PC-9 (cell line): ENCODE measurements around the gene RNF141. TPM values are rescaled to one million over a fixed set of nuclear protein-coding genes. Genes with fewer than 3 reads are reported as not detected.

Experiments
- BruUV-seq: library from RNA; stranded (reverse); fragments of 400-500 nt; replicated peaks from 2 replicates; lab custom pipeline; 2021; lab: Mats Ljungman, UMichigan
- CTCF ChIA-PET: fragments of 300-600 bp; sonication (Branson Sonifier 250); formaldehyde crosslinking; loops from one replicate; lab custom pipeline; 2022; ENCODE audit warnings: antibody characterized with exemption; lab: Charles Lee
- POLR2A ChIA-PET: fragments of 300-600 bp; sonication (Branson Sonifier 250); formaldehyde crosslinking; loops from one replicate; lab custom pipeline; 2022; ENCODE audit warnings: antibody characterized with exemption; ENCODE audit not compliant: unreplicated experiment; lab: Charles Lee
- DNase-seq, 2 experiments: peaks; one replicate each; pipeline versions ENCODE4 v3.0.0 to v3.0.0-alpha.2; 2015 to 2022; ENCODE audit warnings: mixed read lengths in 1 of 2
- H2AFZ ChIP-seq: fragments of 200-600 bp; sonication (generic); 2 replicates; pipeline ENCODE4 v1.8.1; 2017; ENCODE audit warnings: antibody characterized with exemption
- H3F3A ChIP-seq: fragments of 200-600 bp; sonication (generic); 2 replicates; pipeline ENCODE4 v1.8.1; 2017; ENCODE audit warnings: antibody characterized with exemption, mild to moderate bottlenecking, low read depth; ENCODE audit not compliant: insufficient read depth
- H3K27ac ChIP-seq: fragments of 200-600 bp; sonication (generic); 2 replicates; pipeline ENCODE4 v1.6.1; 2016; ENCODE audit warnings: mixed run types
- H3K27me3 ChIP-seq: fragments of 200-600 bp; sonication (generic); 2 replicates; pipeline ENCODE4 v1.6.1; 2016; ENCODE audit warnings: low read depth, mixed run types; ENCODE audit not compliant: insufficient read depth
- H3K36me3 ChIP-seq: fragments of 200-600 bp; sonication (generic); 2 replicates; pipeline ENCODE4 v1.6.1; 2016; ENCODE audit warnings: low read depth, mixed run types
- H3K4me1 ChIP-seq: fragments of 200-600 bp; sonication (generic); replicated peaks from 2 replicates; pipeline ENCODE4 v1.6.1; 2016; ENCODE audit warnings: mixed run types; ENCODE audit not compliant: insufficient read depth
- H3K4me2 ChIP-seq: fragments of 200-600 bp; sonication (generic); 2 replicates; pipeline ENCODE4 v1.6.1; 2017; ENCODE audit warnings: mixed run types
- H3K4me3 ChIP-seq: fragments of 200-600 bp; sonication (generic); 2 replicates; pipeline ENCODE4 v1.6.1; 2016; ENCODE audit warnings: mixed run types
- H3K79me2 ChIP-seq: fragments of 200-600 bp; sonication (generic); 2 replicates; pipeline ENCODE4 v1.6.1; 2017; ENCODE audit warnings: low read depth, mixed run types
- H3K9me2 ChIP-seq: fragments of 200-600 bp; sonication (generic); 2 replicates; pipeline ENCODE4 v1.8.1; 2017; ENCODE audit warnings: mild to moderate bottlenecking; ENCODE audit not compliant: insufficient read depth
- H3K9me3 ChIP-seq: fragments of 200-600 bp; sonication (generic); 2 replicates; pipeline ENCODE4 v1.8.1; 2016; ENCODE audit warnings: low read depth; ENCODE audit not compliant: insufficient read depth
- H4K20me1 ChIP-seq: fragments of 200-600 bp; sonication (generic); 2 replicates; pipeline ENCODE4 v1.8.1; 2017; ENCODE audit not compliant: insufficient read depth
- CTCF ChIP-seq: fragments of 200-600 bp; sonication (generic); conservative IDR thresholded peaks from 2 replicates; pipeline ENCODE4 v1.6.1; 2017; ENCODE audit warnings: mixed run types, antibody characterized with exemption, mild to moderate bottlenecking, moderate library complexity
- EZH2 ChIP-seq: fragments of 200-600 bp; sonication (generic); IDR thresholded peaks from 2 replicates; pipeline ENCODE4 v1.8.0; 2017; ENCODE audit warnings: antibody characterized with exemption, low read depth
- intact Hi-C: fragments of 100-400 bp; cut with micrococcal nuclease; formaldehyde crosslinking; loops from one replicate; pipeline ENCODE4 v1.10.0; 2022; ENCODE audit not compliant: unreplicated experiment
- total RNA-seq: library from RNA; stranded (reverse); gene quantifications from 2 replicates; pipeline ENCODE4 v1.2.3, GENCODE V29; 2021

RNF141 gene
- total RNA-seq, 1 experiment from 2014 or later = 36.8 TPM

DNA sequence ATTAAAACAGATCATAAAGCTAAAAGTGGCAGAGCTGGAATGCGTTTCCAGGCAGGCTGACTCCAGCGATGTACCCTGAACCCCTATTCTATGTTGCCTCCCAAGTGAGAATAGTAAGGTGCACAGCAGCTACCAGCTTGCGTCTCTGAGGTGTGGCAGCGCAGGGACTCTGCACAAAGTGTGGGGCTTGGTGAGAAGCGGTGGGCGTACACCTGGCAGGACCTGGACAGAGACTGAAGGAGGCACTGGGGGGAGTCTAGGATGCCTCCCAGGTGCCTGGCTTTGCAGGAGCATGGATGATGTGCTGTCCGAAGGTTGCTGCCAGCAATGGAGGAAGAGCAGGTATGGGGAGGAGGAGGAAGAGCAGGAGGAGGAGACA is 43.0 kb downstream of the RNF141 start:
- CTCF ChIA-PET = no interaction called here
- H3K9me2 ChIP-seq = no peaks in the 10 kb centered on the region
- no peak for DNase-seq
- H3K27me3 ChIP-seq = no peaks in the 10 kb centered on the region
- BruUV-seq = no TSS peak
- TF ChIP-seq CTCF (no peak), EZH2 (no peak)
- no peaks in the 10 kb centered on the region for H3K4me1 ChIP-seq
- no peaks in the 10 kb centered on the region for H4K20me1 ChIP-seq
- intact Hi-C loops = no loop called here
- no peak overlapping the region for H2AFZ ChIP-seq
- no peak overlapping the region for H3K4me2 ChIP-seq
- no peaks in the 10 kb centered on the region for H3K36me3 ChIP-seq
- H3K27ac ChIP-seq = no peak overlapping the region
- no peaks in the 10 kb centered on the region for H3F3A ChIP-seq
- POLR2A ChIA-PET = no interaction called here
- no peaks in the 10 kb centered on the region for H3K9me3 ChIP-seq
- no peak overlapping the region for H3K4me3 ChIP-seq
- no peaks in the 10 kb centered on the region for H3K79me2 ChIP-seq

DNA sequence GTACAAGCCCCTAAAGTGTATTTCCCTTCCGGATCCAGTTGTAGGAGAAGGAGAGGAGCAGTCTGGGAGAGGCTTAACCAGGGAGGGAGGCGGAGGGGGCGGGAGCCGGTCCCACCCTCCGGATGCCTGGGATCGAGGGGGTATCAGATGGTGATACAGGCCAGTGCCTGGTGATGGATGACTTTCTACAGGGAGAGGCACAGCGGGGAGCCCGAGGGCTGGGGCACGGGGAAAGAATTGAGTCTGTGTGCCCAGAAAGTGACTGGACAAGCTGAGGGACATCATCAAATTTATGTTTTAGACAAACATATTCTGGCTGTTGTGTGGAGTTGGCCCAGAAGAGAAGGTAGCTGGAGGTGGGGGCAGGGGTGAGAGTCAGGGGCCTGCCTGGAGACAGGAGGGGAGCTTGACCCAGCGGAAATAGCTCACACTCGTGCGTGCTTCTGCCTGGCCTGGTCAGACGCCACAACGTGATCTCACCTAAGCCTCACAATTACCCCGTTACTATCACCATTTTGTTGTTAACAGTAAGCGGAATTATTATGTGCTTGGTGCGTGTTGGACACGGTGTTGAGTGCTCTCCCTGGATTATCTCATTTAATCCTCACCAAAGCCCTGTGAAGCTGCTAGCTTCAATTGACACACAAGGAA is 43.5 kb downstream of the RNF141 start:
- Histone ChIP-seq H3K9me3 (no peaks in the 10 kb centered on the region), H3F3A (no peaks in the 10 kb centered on the region), H3K4me3 (no peak overlapping the region), H3K9me2 (no peaks in the 10 kb centered on the region), H3K36me3 (no peaks in the 10 kb centered on the region), H3K4me1 (no peaks in the 10 kb centered on the region), H3K79me2 (no peaks in the 10 kb centered on the region), H3K27ac (no peak overlapping the region), H2AFZ (no peak overlapping the region), H3K27me3 (no peaks in the 10 kb centered on the region), H3K4me2 (no peak overlapping the region), H4K20me1 (no peaks in the 10 kb centered on the region)
- ChIA-PET POLR2A (no interaction called here), CTCF (no interaction called here)
- TF ChIP-seq CTCF (no peak), EZH2 (no peak)
- intact Hi-C loops = no loop called here
- no TSS peak for BruUV-seq
- DNase-seq = no peak

DNA sequence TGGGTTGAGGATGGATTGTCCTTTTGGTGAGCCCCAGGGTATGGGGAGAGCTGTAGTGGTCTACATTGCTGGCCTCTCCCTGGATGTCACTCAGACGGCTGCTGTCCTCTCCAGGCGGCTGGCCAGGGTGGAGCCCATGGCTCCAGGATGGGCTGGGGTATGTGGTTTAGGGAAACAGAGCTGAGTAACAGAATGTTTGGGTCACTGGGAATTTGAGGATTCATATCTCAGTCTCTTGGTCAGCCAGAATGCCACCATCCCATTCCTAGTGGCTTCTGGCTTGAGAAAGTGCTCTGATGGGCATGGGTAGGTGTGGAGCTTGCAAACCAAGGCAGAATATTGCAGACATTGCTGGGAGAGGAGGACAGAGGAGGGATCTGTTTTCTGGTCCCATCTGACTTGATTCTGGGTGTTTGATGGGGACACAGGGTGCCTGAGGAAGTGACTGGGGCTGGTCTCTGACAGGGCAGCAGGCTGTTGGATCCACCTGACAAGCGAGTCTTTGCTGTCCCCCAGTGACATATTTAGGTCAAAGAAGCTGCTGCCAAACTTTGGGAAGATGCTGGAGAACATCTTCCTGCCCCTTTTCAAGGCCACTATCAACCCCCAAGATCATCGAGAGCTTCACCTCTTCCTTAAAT is 44.6 kb downstream of the RNF141 start:
- TF ChIP-seq CTCF (no peak), EZH2 (no peak)

More for the DNA sequence above, 44.6 kb downstream of the RNF141 start:
- H3K79me2 ChIP-seq = 0 out of 2 replicates have a peak, but pooled peaks cover 7% of the 10 kb centered on the region
- no TSS peak for BruUV-seq
- no peaks in the 10 kb centered on the region for H3K9me3 ChIP-seq
- no peak overlapping the region for H3K27ac ChIP-seq
- no peaks in the 10 kb centered on the region for H3K9me2 ChIP-seq
- H3F3A ChIP-seq = peaks cover 5% of the 10 kb centered on the region; the same call in 1 of the 2 replicates
- no peak for DNase-seq
- H4K20me1 ChIP-seq = no peaks in the 10 kb centered on the region
- H3K4me1 ChIP-seq = peaks cover 8% of the 10 kb centered on the region
- CTCF ChIA-PET = no interaction called here
- no peak overlapping the region for H3K4me3 ChIP-seq
- no peaks in the 10 kb centered on the region for H3K27me3 ChIP-seq
- POLR2A ChIA-PET = no interaction called here
- H3K4me2 ChIP-seq = no peak overlapping the region
- no peaks in the 10 kb centered on the region for H3K36me3 ChIP-seq
- intact Hi-C loops = no loop called here
- no peak overlapping the region for H2AFZ ChIP-seq
